CD14-positive monocyte (primary cell): ENCODE data around the gene XDH. TPM values are rescaled to one million over a fixed set of nuclear protein-coding genes. Genes with fewer than 3 reads are reported as not detected.

Experiments
- DNase-seq, 3 donors: peaks; one replicate each; pipeline ENCODE4 v3.0.0-alpha.2; 2011 to 2022
- H2AFZ ChIP-seq: 2 replicates; pipeline ENCODE4 v1.6.0; 2012; ENCODE audit warnings: mild to moderate bottlenecking, low read depth, low read length, inconsistent platforms; ENCODE audit not compliant: insufficient read depth, poor library complexity, severe bottlenecking
- H3K27ac ChIP-seq, 2 donors: 1 replicate in 1 of 2; 2 replicates in 1 of 2; pipeline ENCODE4 v1.5.1; 2012 to 2013; ENCODE audit warnings: low read length in 2 of 2, control low read depth in 1 of 2, inconsistent platforms in 1 of 2, low read depth in 1 of 2, mild to moderate bottlenecking in 1 of 2
- H3K27me3 ChIP-seq, 2 donors: one replicate each; pipeline versions ENCODE4 v1.6.0 to v1.6.1; 2011 to 2013; ENCODE audit warnings: low read length in 2 of 2; ENCODE audit not compliant: control insufficient read depth in 2 of 2, insufficient read depth in 2 of 2
- H3K36me3 ChIP-seq, 2 donors: replicated peaks in 1 of 2; 1 replicate in 1 of 2; 2 replicates in 1 of 2; pipeline versions ENCODE4 v1.5.1 to v1.6.1; 2012 to 2013; ENCODE audit warnings: low read length in 2 of 2, control low read depth in 1 of 2, inconsistent platforms in 1 of 2, mild to moderate bottlenecking in 1 of 2; ENCODE audit not compliant: insufficient read depth in 2 of 2, control insufficient read depth in 1 of 2
- H3K4me1 ChIP-seq, 2 donors: 1 replicate in 1 of 2; 2 replicates in 1 of 2; pipeline versions ENCODE4 v1.5.1 to v1.6.1; 2012 to 2013; ENCODE audit warnings: low read length in 2 of 2, control low read depth in 1 of 2, inconsistent platforms in 1 of 2, mild to moderate bottlenecking in 1 of 2, moderate library complexity in 1 of 2; ENCODE audit not compliant: insufficient read depth in 2 of 2, control insufficient read depth in 1 of 2
- H3K4me2 ChIP-seq: replicated peaks from 2 replicates; pipeline ENCODE3; 2012; ENCODE audit warnings: low read length, moderate library complexity, mild to moderate bottlenecking; ENCODE audit not compliant: poor library complexity, severe bottlenecking; ENCODE audit errors: extremely low read depth
- H3K4me3 ChIP-seq, 3 experiments: fragments of 200-600 bp in 1 of 3; sonication (generic) in 1 of 3; replicated peaks in 1 of 3; 1 replicate in 2 of 3; 2 replicates in 1 of 3; pipeline ENCODE4 v1.5.1; 2011 to 2013; ENCODE audit warnings: low read length in 3 of 3, mild to moderate bottlenecking in 3 of 3, control low read depth in 2 of 3, low read depth in 2 of 3, inconsistent platforms in 1 of 3, moderate library complexity in 1 of 3
- H3K79me2 ChIP-seq: 2 replicates; pipeline ENCODE4 v1.6.0; 2012; ENCODE audit warnings: mild to moderate bottlenecking, control low read depth, inconsistent platforms, low read length, moderate library complexity; ENCODE audit not compliant: insufficient read depth
- H3K9ac ChIP-seq: 2 replicates; pipeline ENCODE4 v1.6.0; 2017; ENCODE audit warnings: low read length, mild to moderate bottlenecking; ENCODE audit not compliant: insufficient read depth, poor library complexity, severe bottlenecking
- H3K9me3 ChIP-seq, 2 donors: replicated peaks in 1 of 2; 1 replicate in 1 of 2; 2 replicates in 1 of 2; pipeline versions ENCODE4 v1.5.1 to v1.6.1; 2012 to 2013; ENCODE audit warnings: low read length in 2 of 2, control low read depth in 1 of 2; ENCODE audit not compliant: control insufficient read depth in 1 of 2, insufficient read depth in 1 of 2
- H4K20me1 ChIP-seq: 2 replicates; pipeline ENCODE4 v1.6.0; 2012; ENCODE audit warnings: mild to moderate bottlenecking, low read length, control low read depth, moderate library complexity; ENCODE audit not compliant: insufficient read depth
- H3K27ac Mint-ChIP-seq, 7 donors: one replicate each; pipeline ENCODE4 v1.8.0; 2020; ENCODE audit warnings: mild to moderate bottlenecking in 7 of 7, mixed read lengths in 7 of 7, moderate library complexity in 6 of 7, inconsistent platforms in 2 of 7
- H3K27me3 Mint-ChIP-seq, 3 donors: one replicate each; pipeline ENCODE4 v1.8.0; 2021 to 2022; ENCODE audit warnings: low read depth in 3 of 3, mild to moderate bottlenecking in 3 of 3, mixed read lengths in 3 of 3, moderate library complexity in 3 of 3, inconsistent platforms in 1 of 3
- H3K36me3 Mint-ChIP-seq, 2 donors: one replicate each; pipeline ENCODE4 v1.8.0; 2020; ENCODE audit warnings: mixed read lengths in 2 of 2, inconsistent platforms in 1 of 2, mild to moderate bottlenecking in 1 of 2
- H3K4me1 Mint-ChIP-seq: one replicate; pipeline ENCODE4 v1.8.0; 2020; ENCODE audit warnings: mild to moderate bottlenecking, mixed read lengths
- H3K4me3 Mint-ChIP-seq, 2 donors: one replicate each; pipeline ENCODE4 v1.8.0; 2020; ENCODE audit warnings: mild to moderate bottlenecking in 2 of 2, mixed read lengths in 2 of 2, moderate library complexity in 1 of 2
- H3K9me3 Mint-ChIP-seq, 7 donors: one replicate each; pipeline ENCODE4 v1.8.0; 2020 to 2022; ENCODE audit warnings: mixed read lengths in 7 of 7, mild to moderate bottlenecking in 6 of 7, moderate library complexity in 6 of 7, inconsistent platforms in 2 of 7
- WGBS: methylation state at CpG from one replicate; pipeline ENCODE4 v1.1.5; 2013; ENCODE audit warnings: missing lambda C conversion rate; ENCODE audit not compliant: insufficient coverage; 5-methylcytosine and 5-hydroxymethylcytosine counted together
- intact Hi-C, 2 donors: fragments of 100-400 bp; cut with micrococcal nuclease; formaldehyde crosslinking; loops; one replicate each; pipeline versions ENCODE4 v1.15.0 to v1.15.1; 2023
- polyA plus RNA-seq, 3 donors: library from polyadenylated mRNA; depleted of rRNA in 1 of 3; unstranded in 2 of 3; stranded (reverse) in 1 of 3; fragments of 300-500 nt in 2 of 3; fragments of >200 nt in 1 of 3; fragmentation: Illumina TruSeq in 2 of 3; gene quantifications; 1 replicate in 2 of 3; 2 replicates in 1 of 3; pipeline ENCODE4 v1.2.3, GENCODE V29; 2012 to 2021
- TF ChIP-seq, protein P1 (sequence below): fragments of 200-600 bp; IDR thresholded peaks from one replicate; pipeline ENCODE4 v1.8.0; 2022; ENCODE audit warnings: antibody characterized with exemption, mild to moderate bottlenecking

The XDH gene
- polyA plus RNA-seq, 3 donors = not detected

DNA sequence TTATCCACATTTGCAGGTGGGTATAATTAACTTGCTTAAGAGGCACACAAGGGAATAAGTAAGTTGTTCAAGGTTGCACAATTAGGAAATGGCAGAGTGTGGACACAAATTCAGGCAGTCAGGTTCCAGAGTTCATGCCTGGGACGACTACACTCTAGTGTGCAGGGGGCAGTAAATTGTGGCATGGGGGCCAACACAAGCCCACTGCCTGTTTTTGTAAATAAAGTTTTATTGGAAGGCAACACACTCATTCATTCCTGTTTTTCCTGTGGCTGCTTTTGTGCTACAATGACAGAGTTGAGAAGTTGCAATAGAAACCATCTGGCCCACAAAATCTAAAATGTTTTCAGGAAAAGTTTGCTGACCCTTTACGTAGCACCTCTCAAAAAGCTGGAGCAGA, 41.4 kb downstream of the XDH start:
- H3K27me3 ChIP-seq = no peaks in the 10 kb centered on the region
- no peak overlapping the region for H2AFZ ChIP-seq
- Mint-ChIP-seq H3K4me1 (no peaks in the 10 kb centered on the region), H3K36me3 (no peaks in the 10 kb centered on the region), H3K27ac (no peak overlapping the region), H3K9me3 (peaks cover 0 to 3% (median 0%) of the 10 kb centered on the region in 7 donors), H3K27me3 (peaks cover 4 to 15% (median 10%) of the 10 kb centered on the region in 3 donors), H3K4me3 (no peak overlapping the region)
- no peaks in the 10 kb centered on the region for H3K9me3 ChIP-seq
- no peaks in the 10 kb centered on the region for H4K20me1 ChIP-seq
- WGBS = 100% methylated on average over 1 of the region's 2 CpGs
- TF ChIP-seq, protein P1, sequence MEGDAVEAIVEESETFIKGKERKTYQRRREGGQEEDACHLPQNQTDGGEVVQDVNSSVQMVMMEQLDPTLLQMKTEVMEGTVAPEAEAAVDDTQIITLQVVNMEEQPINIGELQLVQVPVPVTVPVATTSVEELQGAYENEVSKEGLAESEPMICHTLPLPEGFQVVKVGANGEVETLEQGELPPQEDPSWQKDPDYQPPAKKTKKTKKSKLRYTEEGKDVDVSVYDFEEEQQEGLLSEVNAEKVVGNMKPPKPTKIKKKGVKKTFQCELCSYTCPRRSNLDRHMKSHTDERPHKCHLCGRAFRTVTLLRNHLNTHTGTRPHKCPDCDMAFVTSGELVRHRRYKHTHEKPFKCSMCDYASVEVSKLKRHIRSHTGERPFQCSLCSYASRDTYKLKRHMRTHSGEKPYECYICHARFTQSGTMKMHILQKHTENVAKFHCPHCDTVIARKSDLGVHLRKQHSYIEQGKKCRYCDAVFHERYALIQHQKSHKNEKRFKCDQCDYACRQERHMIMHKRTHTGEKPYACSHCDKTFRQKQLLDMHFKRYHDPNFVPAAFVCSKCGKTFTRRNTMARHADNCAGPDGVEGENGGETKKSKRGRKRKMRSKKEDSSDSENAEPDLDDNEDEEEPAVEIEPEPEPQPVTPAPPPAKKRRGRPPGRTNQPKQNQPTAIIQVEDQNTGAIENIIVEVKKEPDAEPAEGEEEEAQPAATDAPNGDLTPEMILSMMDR = no peak
- H3K27ac ChIP-seq = no peak overlapping the region
- no peaks in the 10 kb centered on the region for H3K4me1 ChIP-seq
- no peak overlapping the region for H3K4me3 ChIP-seq
- no peak overlapping the region for H3K9ac ChIP-seq
- no peaks in the 10 kb centered on the region for H3K79me2 ChIP-seq
- no peak overlapping the region for H3K4me2 ChIP-seq
- H3K36me3 ChIP-seq = no peaks in the 10 kb centered on the region
- DNase-seq = no peak
- intact Hi-C loops = no loop called here

DNA sequence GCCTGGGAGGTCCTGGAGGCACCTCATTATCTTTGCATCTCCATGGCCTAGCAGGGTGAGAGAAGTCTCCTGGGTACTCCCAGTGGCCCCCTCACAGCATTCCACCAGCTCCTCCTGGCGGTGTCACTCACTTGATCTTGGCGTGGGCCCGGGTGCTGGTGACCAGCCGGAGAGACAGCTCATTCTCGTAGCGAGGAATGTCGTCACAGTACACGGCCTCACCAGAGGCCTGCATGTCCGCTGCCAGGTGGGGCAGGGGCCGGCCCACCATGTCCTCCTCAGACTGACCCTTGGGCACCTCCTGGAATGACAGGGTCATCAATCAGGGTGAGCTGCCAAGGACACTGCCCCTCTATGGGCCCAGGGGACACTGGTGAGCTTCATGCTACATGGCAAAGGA, 42.4 kb downstream of the XDH start:
- Histone ChIP-seq H3K4me2 (no peak overlapping the region), H3K79me2 (no peaks in the 10 kb centered on the region), H3K9ac (no peak overlapping the region), H4K20me1 (no peaks in the 10 kb centered on the region), H2AFZ (no peak overlapping the region), H3K27me3 (no peaks in the 10 kb centered on the region), H3K36me3 (no peaks in the 10 kb centered on the region), H3K9me3 (no peaks in the 10 kb centered on the region), H3K4me1 (no peaks in the 10 kb centered on the region), H3K4me3 (no peak overlapping the region), H3K27ac (no peak overlapping the region)
- H3K4me3 Mint-ChIP-seq = no peak overlapping the region
- H3K36me3 Mint-ChIP-seq = no peaks in the 10 kb centered on the region
- H3K27me3 Mint-ChIP-seq = peaks cover 4 to 12% (median 7%) of the 10 kb centered on the region in 3 donors
- H3K27ac Mint-ChIP-seq = no peak overlapping the region
- no peaks in the 10 kb centered on the region for H3K4me1 Mint-ChIP-seq
- 98% methylated on average over 10 of the region's 10 CpGs for WGBS
- intact Hi-C loops = no loop called here
- TF ChIP-seq, protein P1 = no peak
- peaks cover 0 to 3% (median 0%) of the 10 kb centered on the region in 7 donors for H3K9me3 Mint-ChIP-seq
- no peak for DNase-seq
